COLO668 (cell line): Measurements from ENCODE around the gene GABRB2.
A peak's percentile ranks its signal among the peaks of the same experiment; 100 is the strongest.
"Not testable (repeated sequence)": the region's sequence is repeated elsewhere in the genome, so short reads cannot be mapped to it uniquely, and the experiment has no call there.

Source experiments
- DNase-seq: peaks from one replicate; lab custom pipeline; 2025; ENCODE audit not compliant: unreplicated experiment; lab: John Stamatoyannopoulos, UW

GABRB2 gene

GRCh38 chr5:161546470-161547301 lies at the start of gene GABRB2:
Gene GABRB2 (minus strand): TSS chr5:161546725. CDS start chr5:161546643, 82 bp downstream.
- DNase-seq, result peak; percentile 39

- no peak for DNase-seq
Observed at GRCh38 chr5:161585798-161586197, 39.3 kb upstream of the GABRB2 start.

- DNase-seq, result no peak
Observed at GRCh38 chr5:161580621-161581020, 34.1 kb upstream of the GABRB2 start.

- no peak for DNase-seq
Observed at GRCh38 chr5:161572914-161573313, 26.4 kb upstream of the GABRB2 start.

GRCh38 chr5:161566081-161566480 lies 19.6 kb upstream of the GABRB2 start:
- DNase-seq, result no peak

- no peak for DNase-seq
Observed at GRCh38 chr5:161562446-161562845, 15.9 kb upstream of the GABRB2 start.

- DNase-seq, result no peak
Observed at GRCh38 chr5:161549106-161549505, 2.6 kb upstream of the GABRB2 start.

GRCh38 chr5:161548487-161549094 lies 2.1 kb upstream of the GABRB2 start:
- no peak for DNase-seq

GRCh38 chr5:161547738-161548486 lies 1.4 kb upstream of the GABRB2 start:
- peak; percentile 16 for DNase-seq

- DNase-seq, result no peak
Observed at GRCh38 chr5:161547406-161547737, 847 bp upstream of the GABRB2 start.

- DNase-seq, result no peak
Observed at GRCh38 chr5:161546095-161546469, 443 bp downstream of the GABRB2 start.

GRCh38 chr5:161545344-161546094 lies 1.0 kb downstream of the GABRB2 start:
- DNase-seq, result no peak

- peak; percentile 3 for DNase-seq
Observed at GRCh38 chr5:161544350-161544765, 2.2 kb downstream of the GABRB2 start.

GRCh38 chr5:161539016-161539415 lies 7.5 kb downstream of the GABRB2 start:
- DNase-seq, result no peak

- no peak for DNase-seq
Observed at GRCh38 chr5:161535762-161536161, 10.8 kb downstream of the GABRB2 start.

GRCh38 chr5:161530700-161531099 lies 15.8 kb downstream of the GABRB2 start:
- DNase-seq, result no peak

- no peak for DNase-seq
Observed at GRCh38 chr5:161513942-161514341, 32.6 kb downstream of the GABRB2 start.

- DNase-seq, result no peak
Observed at GRCh38 chr5:161507591-161507990, 38.9 kb downstream of the GABRB2 start.

- not testable (repeated sequence) for DNase-seq
Observed at GRCh38 chr5:161505160-161505559, 41.4 kb downstream of the GABRB2 start.

- DNase-seq, result no peak
Observed at GRCh38 chr5:161498531-161498930, 48.0 kb downstream of the GABRB2 start.

- no peak for DNase-seq
Observed at GRCh38 chr5:161483721-161484120, 62.8 kb downstream of the GABRB2 start.
